Skeletal muscle tissue (tissue), 4 donors: ENCODE results near the gene DNAJC15. TPM values are rescaled to one million over a fixed set of nuclear protein-coding genes. Genes with fewer than 3 reads are reported as not detected.

Experiments
- H3K27ac ChIP-seq: one replicate; pipeline ENCODE4 v1.7.0; 2013; ENCODE audit warnings: mild to moderate bottlenecking, low read depth, low read length, inconsistent platforms
- H3K27me3 ChIP-seq, 3 donors: one replicate each; pipeline ENCODE4 v1.7.0; 2013; ENCODE audit warnings: low read length in 3 of 3; ENCODE audit not compliant: control insufficient read depth in 3 of 3, insufficient read depth in 3 of 3
- H3K36me3 ChIP-seq, 3 donors: one replicate each; pipeline ENCODE4 v1.7.0; 2013; ENCODE audit warnings: low read length in 3 of 3; ENCODE audit not compliant: control insufficient read depth in 3 of 3, insufficient read depth in 3 of 3
- H3K4me1 ChIP-seq, 3 donors: one replicate each; pipeline ENCODE4 v1.7.0; 2013; ENCODE audit warnings: low read length in 3 of 3, mild to moderate bottlenecking in 3 of 3; ENCODE audit not compliant: control insufficient read depth in 3 of 3, insufficient read depth in 3 of 3
- H3K4me3 ChIP-seq, 3 donors: one replicate each; pipeline ENCODE4 v1.7.0; 2013; ENCODE audit warnings: low read length in 3 of 3
- H3K9ac ChIP-seq, 3 donors: one replicate each; pipeline ENCODE4 v1.7.0; 2013; ENCODE audit warnings: low read length in 3 of 3, mild to moderate bottlenecking in 3 of 3, moderate library complexity in 2 of 3, low read depth in 1 of 3
- H3K9me3 ChIP-seq, 3 donors: one replicate each; pipeline ENCODE4 v1.7.0; 2013; ENCODE audit warnings: low read length in 3 of 3; ENCODE audit not compliant: control insufficient read depth in 3 of 3
- total RNA-seq: library from RNA; depleted of rRNA; stranded (reverse); fragments of >200 nt; gene quantifications from one replicate; pipeline ENCODE4 v1.2.3, GENCODE V29; 2014
- donor health status: Osteomylitis.

The DNAJC15 gene
- total RNA-seq, 1 donor from 2014 or later, result 7.3 TPM

DNA sequence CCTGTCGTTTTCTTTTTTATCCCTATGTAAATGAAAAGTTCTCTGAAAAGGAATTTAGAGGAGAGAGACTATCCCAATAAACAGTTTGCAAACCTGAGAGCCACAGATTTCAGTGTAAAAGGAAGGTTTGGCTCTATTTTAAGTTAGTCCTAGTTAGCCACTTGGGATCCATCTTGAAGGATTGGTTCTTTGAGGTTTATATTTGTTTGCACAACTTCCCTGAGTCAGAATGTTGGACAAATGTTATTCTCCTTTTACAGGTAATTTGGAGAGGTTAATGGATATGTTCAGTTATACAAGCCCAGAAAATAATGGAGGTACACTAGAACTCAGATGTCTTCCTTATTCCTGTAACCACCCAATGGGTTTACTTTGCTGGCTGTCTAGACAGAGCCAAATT is 2.6 kb upstream of the DNAJC15 start:
- Histone ChIP-seq H3K9ac (no peak overlapping the region), H3K9me3 (no peaks in the 10 kb centered on the region), H3K27ac (no peak overlapping the region), H3K27me3 (no peaks in the 10 kb centered on the region), H3K36me3 (no peaks in the 10 kb centered on the region), H3K4me3 (no peak overlapping the region), H3K4me1 (peaks cover 13 to 15% (median 15%) of the 10 kb centered on the region in 3 donors)

DNA sequence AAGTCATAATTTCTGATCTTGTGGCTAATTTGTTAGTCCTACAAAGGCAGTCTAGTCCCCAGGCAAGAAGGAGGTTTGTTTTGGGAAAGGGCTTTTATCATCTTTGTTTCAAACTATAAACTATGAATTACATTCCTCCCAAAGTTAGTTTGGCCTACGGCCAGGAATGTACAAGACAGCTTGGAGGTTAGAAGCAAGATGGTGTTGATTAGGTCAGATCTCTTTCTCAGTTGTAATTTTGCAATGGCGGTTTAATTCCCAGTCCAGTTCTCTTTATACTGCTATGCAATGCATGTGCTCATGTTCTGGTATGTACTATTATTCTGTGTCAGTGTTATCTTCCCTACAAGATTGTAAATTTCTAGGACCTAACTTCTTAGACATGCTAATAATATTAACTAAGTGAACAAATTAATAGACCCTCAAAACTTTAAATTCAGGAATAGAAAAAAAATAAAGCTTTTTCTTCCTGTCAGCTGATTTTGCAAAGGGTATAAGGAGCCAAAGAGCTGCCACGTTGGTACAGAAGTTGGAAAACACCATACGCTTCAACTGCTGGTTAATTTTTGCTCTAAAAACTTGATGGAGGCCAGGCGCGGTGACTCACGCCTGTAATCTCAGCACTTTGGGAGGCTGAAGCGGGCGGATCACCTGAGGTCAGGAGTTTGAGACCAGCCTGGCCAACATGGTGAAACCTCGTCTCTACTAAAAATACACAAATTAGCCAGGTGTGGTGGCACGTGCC is 1.3 kb upstream of the DNAJC15 start:
- peak overlapping the region; percentile 91 for H3K27ac ChIP-seq

DNA sequence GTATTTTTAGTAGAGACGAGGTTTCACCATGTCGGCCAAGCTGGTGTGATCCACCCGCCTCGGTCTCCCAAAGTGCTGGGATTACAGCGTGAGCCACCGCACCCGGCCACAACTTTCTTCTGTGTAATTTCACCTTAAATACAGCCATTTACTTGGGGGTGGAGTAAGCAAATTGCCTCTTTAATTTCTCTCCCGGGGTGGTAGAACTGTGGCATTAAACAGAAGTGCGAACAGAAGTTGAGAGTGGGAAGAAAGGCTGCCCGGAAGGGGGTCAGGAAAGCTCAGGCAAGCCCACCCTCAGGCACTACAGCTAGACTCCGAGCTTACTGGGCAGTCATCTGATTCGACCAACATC is 475 bp upstream of the DNAJC15 start:
- H3K9me3 ChIP-seq, result no peaks in the 10 kb centered on the region
- H3K36me3 ChIP-seq, result no peaks in the 10 kb centered on the region
- H3K9ac ChIP-seq, result peak overlapping the region; percentile 91 to 96 (median 95)
- peak overlapping the region; percentile 89 to 97 (median 96) for H3K4me3 ChIP-seq
- H3K27ac ChIP-seq, result peak overlapping the region; percentile 91
- H3K27me3 ChIP-seq, result no peaks in the 10 kb centered on the region
- peaks cover 15 to 17% (median 15%) of the 10 kb centered on the region in 3 donors for H3K4me1 ChIP-seq

More for the DNA sequence above, 1.3 kb upstream of the DNAJC15 start:
- no peak overlapping the region for H3K9ac ChIP-seq
- no peaks in the 10 kb centered on the region for H3K36me3 ChIP-seq
- no peak overlapping the region for H3K4me3 ChIP-seq
- no peaks in the 10 kb centered on the region for H3K27me3 ChIP-seq
- H3K9me3 ChIP-seq, result no peaks in the 10 kb centered on the region
- peaks cover 15 to 17% (median 15%) of the 10 kb centered on the region in 3 donors for H3K4me1 ChIP-seq

DNA sequence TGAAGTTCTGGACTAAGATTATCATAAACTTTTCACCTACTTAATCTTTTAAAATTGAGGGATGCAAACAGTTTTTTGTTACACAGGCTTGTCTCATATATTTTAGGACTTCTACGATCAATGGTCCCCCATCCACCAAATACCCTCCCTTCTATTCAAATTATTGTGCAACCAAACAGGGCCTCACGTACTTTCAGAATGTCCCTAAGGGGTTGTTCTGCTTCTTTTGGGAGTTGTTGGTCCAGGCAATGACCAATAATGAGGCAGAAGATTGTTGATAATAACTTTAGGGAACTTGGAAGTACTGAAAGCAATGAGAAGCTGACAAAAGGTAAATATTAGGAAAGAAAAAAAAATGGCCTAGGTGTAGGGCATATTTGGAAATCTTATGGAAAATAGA is 2.9 kb downstream of the DNAJC15 start:
- peaks cover 0 to 5% (median 0%) of the 10 kb centered on the region in 3 donors for H3K36me3 ChIP-seq
- H3K4me1 ChIP-seq, result peaks cover 15 to 18% (median 15%) of the 10 kb centered on the region in 3 donors
- no peaks in the 10 kb centered on the region for H3K9me3 ChIP-seq
- H3K9ac ChIP-seq, result no peak overlapping the region
- H3K27ac ChIP-seq, result no peak overlapping the region
- H3K27me3 ChIP-seq, result no peaks in the 10 kb centered on the region
- no peak overlapping the region for H3K4me3 ChIP-seq

DNA sequence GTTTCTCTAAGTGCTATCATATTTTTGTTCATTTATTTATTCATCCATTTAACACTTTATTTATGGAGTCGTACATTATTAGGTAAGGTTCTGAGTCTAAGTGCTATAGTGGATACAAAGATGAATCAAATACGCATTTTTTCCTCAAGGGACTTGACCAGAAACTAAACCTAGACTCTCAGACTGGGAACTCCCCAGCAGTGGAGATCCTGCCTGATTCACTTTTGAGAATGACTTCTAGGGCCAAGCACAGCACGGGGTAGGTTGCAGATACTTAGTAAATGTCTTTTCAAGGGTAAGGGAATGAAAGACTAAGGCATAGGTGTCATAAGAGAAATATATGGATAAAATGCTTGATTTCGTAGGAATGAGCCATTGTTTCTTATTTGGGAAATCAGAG is 7.2 kb downstream of the DNAJC15 start:
- Histone ChIP-seq H3K4me1 (peaks cover 2 to 9% (median 2%) of the 10 kb centered on the region in 3 donors), H3K4me3 (no peak overlapping the region), H3K27ac (no peak overlapping the region), H3K27me3 (no peaks in the 10 kb centered on the region), H3K9ac (no peak overlapping the region), H3K9me3 (no peaks in the 10 kb centered on the region), H3K36me3 (peaks cover 0 to 13% (median 0%) of the 10 kb centered on the region in 3 donors)

DNA sequence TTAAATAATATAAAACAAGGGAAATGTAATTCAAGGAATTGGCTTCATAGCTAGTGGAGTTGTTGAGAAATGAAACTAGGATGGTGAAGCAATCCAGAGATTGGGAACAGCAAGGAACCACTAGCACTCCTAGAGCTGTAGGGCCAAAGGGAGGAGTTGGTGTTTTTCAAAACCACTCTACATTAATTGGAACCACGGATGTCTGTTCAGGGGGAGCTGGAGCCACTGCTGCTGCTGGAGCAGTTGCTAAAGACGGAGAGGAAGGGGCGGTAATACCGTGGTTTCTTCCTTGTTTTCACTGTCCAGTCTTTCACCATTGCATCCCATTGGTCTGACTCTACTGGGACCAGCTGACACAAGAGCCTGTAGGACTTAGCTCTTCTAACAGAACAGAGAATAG is 8.5 kb downstream of the DNAJC15 start:
- Histone ChIP-seq H3K27ac (no peak overlapping the region), H3K27me3 (no peaks in the 10 kb centered on the region), H3K9ac (no peak overlapping the region), H3K36me3 (peaks cover 0 to 13% (median 0%) of the 10 kb centered on the region in 3 donors), H3K4me3 (no peak overlapping the region), H3K9me3 (no peaks in the 10 kb centered on the region), H3K4me1 (peaks cover 3 to 13% (median 9%) of the 10 kb centered on the region in 3 donors)

DNA sequence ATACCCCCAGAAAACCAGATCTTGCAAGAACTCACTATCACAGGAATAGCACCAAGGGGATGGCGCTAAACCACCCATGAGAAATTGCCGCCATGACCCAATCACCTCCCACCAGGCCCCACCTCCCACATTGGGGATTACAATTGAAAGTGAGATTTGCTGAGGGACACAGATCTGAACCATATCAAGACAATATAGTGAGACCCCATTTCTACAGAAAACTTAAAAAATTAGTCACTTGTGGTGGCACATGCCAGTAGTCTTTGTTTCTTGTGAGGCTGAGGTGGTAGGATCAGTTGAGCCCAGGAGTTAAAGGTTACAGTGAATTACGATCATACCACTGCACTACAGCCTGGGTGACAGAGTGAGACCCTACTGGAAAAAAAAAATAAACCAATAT is 9.7 kb downstream of the DNAJC15 start:
- Histone ChIP-seq H3K27me3 (no peaks in the 10 kb centered on the region), H3K36me3 (peaks cover 0 to 12% (median 0%) of the 10 kb centered on the region in 3 donors), H3K9me3 (no peaks in the 10 kb centered on the region), H3K4me3 (no peak overlapping the region), H3K27ac (no peak overlapping the region), H3K4me1 (peaks cover 3 to 15% (median 11%) of the 10 kb centered on the region in 3 donors), H3K9ac (no peak overlapping the region)

DNA sequence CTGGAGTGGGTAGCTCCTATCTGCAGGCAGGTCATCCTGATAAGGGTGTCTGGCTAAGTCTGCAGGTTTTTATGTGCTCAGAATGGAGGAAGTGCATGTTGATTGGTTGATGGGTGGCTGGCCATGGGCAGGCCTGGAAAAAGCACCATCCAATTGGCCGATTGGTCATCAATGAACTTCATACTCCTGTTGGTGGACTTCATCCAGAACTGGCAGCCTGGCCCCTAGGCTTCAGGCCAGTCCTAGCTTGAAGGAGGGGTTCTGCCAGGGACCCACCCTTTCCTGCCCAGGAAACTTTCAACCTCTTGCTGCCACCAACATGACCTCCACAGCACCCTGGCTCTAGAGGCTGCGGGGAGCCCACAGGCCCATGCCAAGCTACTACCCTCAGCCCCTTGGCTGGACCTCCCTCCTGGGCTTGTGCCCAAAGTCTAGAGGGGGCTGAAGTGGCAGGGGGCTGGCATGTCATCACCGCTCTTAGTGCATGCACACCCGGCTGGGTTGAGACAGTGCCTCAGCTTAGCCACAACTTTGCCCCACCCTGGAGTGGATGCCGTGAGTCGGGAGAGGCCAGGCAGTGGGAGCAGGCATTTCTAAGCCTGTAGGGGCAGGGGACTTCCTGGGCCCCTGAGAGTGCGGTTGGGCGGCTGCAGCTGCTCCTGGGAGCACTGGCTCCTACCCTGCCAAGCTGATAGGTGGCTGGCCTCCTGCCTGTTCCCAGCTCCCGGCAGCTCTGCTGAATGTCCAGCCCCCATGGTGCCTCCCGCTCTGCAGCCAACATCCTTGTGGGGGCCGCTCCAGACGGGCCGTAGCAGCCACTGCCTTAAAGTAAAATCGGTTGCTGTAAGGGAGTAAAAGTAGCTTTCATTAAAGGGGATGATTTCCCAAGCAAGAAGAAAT is 13.2 kb downstream of the DNAJC15 start:
- Histone ChIP-seq H3K27ac (no peak overlapping the region), H3K4me3 (no peak overlapping the region), H3K36me3 (peaks cover 0 to 8% (median 0%) of the 10 kb centered on the region in 3 donors), H3K9me3 (no peaks in the 10 kb centered on the region), H3K9ac (no peak overlapping the region), H3K27me3 (no peaks in the 10 kb centered on the region), H3K4me1 (peaks cover 5 to 12% (median 11%) of the 10 kb centered on the region in 3 donors)

DNA sequence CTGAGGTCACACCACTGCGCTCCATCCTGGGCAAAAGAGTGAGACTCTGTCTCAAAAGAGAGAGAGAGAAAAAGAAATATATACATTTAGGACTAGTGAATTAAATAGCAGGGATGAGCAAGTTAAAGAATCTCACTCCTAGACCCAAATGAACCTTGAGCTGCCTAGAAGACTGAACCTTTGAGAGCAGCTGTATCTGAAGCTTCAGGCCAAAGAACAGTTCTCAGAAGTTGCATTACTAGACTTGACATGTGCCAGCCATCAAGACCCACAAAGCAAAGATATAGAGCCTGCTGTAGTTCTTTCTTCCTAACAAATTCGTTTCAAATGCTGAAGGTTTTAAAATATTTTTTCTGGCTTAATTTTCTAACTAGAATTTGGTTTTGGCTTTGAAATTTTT is 16.6 kb downstream of the DNAJC15 start:
- H3K27me3 ChIP-seq, result no peaks in the 10 kb centered on the region
- H3K9me3 ChIP-seq, result no peaks in the 10 kb centered on the region
- no peak overlapping the region for H3K27ac ChIP-seq
- H3K4me3 ChIP-seq, result no peak overlapping the region
- H3K4me1 ChIP-seq, result peaks cover 6 to 11% (median 11%) of the 10 kb centered on the region in 3 donors
- no peaks in the 10 kb centered on the region for H3K36me3 ChIP-seq
- no peak overlapping the region for H3K9ac ChIP-seq
